DOHH2 (cell line): ENCODE data around the gene DOCK6.

Experiments
- EZH2phosphoT487 ChIP-seq: fragments of 200-600 bp; sonication (generic); IDR thresholded peaks from 2 replicates; pipeline ENCODE4 v1.6.1; 2017; ENCODE audit warnings: borderline replicate concordance, mild to moderate bottlenecking, antibody characterized with exemption, low read length, moderate library complexity, mixed read lengths
- TF ChIP-seq, protein P1 (sequence below): fragments of 200-600 bp; sonication (generic); IDR thresholded peaks from one replicate; pipeline ENCODE4 v1.5.1; 2014; ENCODE audit warnings: antibody characterized with exemption, mild to moderate bottlenecking, low read depth, low read length; ENCODE audit not compliant: poor library complexity, severe bottlenecking

DNA sequence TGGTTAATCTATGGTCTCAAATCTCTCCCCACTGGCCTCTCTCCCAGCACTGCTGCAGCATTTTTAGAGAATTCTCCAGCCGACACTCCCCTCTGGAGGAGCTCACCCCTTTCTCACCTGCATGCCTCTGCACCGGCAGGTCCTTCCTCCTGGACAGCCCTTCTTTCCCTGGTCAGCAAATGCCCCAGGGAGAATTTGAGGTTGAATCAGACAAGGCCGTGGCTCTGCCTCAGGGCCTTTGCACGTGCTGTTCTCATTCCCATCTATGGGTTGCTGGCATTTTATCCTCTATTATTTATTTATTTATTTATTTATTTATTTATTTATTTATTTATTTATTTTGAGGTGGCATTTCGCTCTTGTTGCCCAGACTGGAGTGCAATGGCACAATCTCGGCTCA, 1.4 kb upstream of the DOCK6 start:
- TF ChIP-seq, protein P1, sequence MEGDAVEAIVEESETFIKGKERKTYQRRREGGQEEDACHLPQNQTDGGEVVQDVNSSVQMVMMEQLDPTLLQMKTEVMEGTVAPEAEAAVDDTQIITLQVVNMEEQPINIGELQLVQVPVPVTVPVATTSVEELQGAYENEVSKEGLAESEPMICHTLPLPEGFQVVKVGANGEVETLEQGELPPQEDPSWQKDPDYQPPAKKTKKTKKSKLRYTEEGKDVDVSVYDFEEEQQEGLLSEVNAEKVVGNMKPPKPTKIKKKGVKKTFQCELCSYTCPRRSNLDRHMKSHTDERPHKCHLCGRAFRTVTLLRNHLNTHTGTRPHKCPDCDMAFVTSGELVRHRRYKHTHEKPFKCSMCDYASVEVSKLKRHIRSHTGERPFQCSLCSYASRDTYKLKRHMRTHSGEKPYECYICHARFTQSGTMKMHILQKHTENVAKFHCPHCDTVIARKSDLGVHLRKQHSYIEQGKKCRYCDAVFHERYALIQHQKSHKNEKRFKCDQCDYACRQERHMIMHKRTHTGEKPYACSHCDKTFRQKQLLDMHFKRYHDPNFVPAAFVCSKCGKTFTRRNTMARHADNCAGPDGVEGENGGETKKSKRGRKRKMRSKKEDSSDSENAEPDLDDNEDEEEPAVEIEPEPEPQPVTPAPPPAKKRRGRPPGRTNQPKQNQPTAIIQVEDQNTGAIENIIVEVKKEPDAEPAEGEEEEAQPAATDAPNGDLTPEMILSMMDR = no peak
- TF ChIP-seq EZH2phosphoT487 = no peak
